MM.1S (cell line): ENCODE results near the gene SGK1.

ENCODE experiments used
- EZH2phosphoT487 ChIP-seq: fragments of 300-600 bp; sonication (generic); IDR thresholded peaks from 2 replicates; pipeline ENCODE4 v1.6.1; 2018; ENCODE audit warnings: antibody characterized with exemption, low read length
- TF ChIP-seq, protein P1 (sequence below): fragments of 300-600 bp; sonication (generic); IDR thresholded peaks from 2 replicates; pipeline ENCODE4 v1.5.1; 2016; ENCODE audit warnings: antibody characterized with exemption, low read length, mixed read lengths

DNA sequence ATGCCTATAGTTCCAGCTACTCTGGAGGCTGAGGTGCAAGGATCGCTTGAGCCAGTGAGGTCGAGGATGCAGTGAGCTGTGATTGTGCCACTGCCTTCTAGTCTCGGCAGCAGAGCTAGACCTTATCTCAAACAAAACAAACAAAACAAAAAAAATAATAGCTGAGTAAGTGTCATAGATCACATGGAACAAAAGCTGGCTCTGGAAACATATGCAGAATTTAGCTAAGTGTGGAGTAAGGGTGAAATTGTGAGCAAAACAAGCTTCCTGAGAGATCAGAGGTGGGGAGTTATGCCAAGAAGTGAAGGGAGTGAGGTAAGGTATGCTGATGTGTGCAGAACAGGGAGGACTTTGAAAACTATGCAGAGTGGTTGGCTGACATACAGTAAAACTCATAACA, 18.7 kb downstream of the SGK1 start:
- TF ChIP-seq, protein P1, sequence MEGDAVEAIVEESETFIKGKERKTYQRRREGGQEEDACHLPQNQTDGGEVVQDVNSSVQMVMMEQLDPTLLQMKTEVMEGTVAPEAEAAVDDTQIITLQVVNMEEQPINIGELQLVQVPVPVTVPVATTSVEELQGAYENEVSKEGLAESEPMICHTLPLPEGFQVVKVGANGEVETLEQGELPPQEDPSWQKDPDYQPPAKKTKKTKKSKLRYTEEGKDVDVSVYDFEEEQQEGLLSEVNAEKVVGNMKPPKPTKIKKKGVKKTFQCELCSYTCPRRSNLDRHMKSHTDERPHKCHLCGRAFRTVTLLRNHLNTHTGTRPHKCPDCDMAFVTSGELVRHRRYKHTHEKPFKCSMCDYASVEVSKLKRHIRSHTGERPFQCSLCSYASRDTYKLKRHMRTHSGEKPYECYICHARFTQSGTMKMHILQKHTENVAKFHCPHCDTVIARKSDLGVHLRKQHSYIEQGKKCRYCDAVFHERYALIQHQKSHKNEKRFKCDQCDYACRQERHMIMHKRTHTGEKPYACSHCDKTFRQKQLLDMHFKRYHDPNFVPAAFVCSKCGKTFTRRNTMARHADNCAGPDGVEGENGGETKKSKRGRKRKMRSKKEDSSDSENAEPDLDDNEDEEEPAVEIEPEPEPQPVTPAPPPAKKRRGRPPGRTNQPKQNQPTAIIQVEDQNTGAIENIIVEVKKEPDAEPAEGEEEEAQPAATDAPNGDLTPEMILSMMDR: no peak
- no peak for TF ChIP-seq EZH2phosphoT487
